HepG2 (cell line): ENCODE results near the gene COL27A1. TPM values are rescaled to one million over a fixed set of nuclear protein-coding genes. Genes with fewer than 3 reads are reported as not detected.

ENCODE experiments used
- ERF ChIP-seq: IDR thresholded peaks from 2 replicates; pipeline ENCODE4 v1.6.1; 2018; ENCODE audit warnings: missing biosample characterization, missing genetic modification reagents
- FOXA3 ChIP-seq: IDR thresholded peaks from 2 replicates; pipeline ENCODE4 v1.6.1; 2016; ENCODE audit warnings: missing genetic modification reagents, missing compliant biosample characterization
- HDAC1 ChIP-seq: sonication (generic); formaldehyde crosslinking; IDR thresholded peaks from 2 replicates; pipeline ENCODE4 v1.5.1; 2020; ENCODE audit warnings: mild to moderate bottlenecking, missing genetic modification reagents
- HNRNPH1 ChIP-seq: fragments of 200-400 bp; formaldehyde crosslinking; optimal IDR thresholded peaks from 2 replicates; pipeline ENCODE3; 2017; ENCODE audit warnings: mild to moderate bottlenecking, low read depth, low read length
- IRF2 ChIP-seq: IDR thresholded peaks from 2 replicates; pipeline ENCODE4 v1.6.1; 2018; ENCODE audit warnings: missing genetic modification reagents, missing compliant biosample characterization
- MEF2D ChIP-seq: sonication (generic); formaldehyde crosslinking; IDR thresholded peaks from 2 replicates; pipeline ENCODE4 v1.5.1; 2020; ENCODE audit warnings: mild to moderate bottlenecking, missing genetic modification reagents
- NR2F1 ChIP-seq, 2 experiments: fragments of 450-650 bp in 1 of 2; formaldehyde crosslinking in 1 of 2; IDR thresholded peaks; 2 replicates each; pipeline versions ENCODE4 v1.5.0 to v1.6.1; 2016 to 2020; ENCODE audit warnings: mild to moderate bottlenecking in 1 of 2, missing compliant biosample characterization in 1 of 2, missing genetic modification reagents in 1 of 2, moderate library complexity in 1 of 2
- POLR2AphosphoS2 ChIP-seq: IDR thresholded peaks from 2 replicates; pipeline ENCODE4 v1.6.1; 2011; ENCODE audit warnings: low read depth, low read length, improper control_type of control experiment
- RCOR2 ChIP-seq: IDR thresholded peaks from 2 replicates; pipeline ENCODE4 v1.6.1; 2016; ENCODE audit warnings: missing biosample characterization, missing genetic modification reagents
- ZFP36L1 ChIP-seq: sonication (generic); formaldehyde crosslinking; IDR thresholded peaks from 2 replicates; pipeline ENCODE4 v1.8.0; 2022; ENCODE audit warnings: mild to moderate bottlenecking, missing genetic modification reagents, moderate library complexity
- ZNF225 ChIP-seq: sonication (generic); formaldehyde crosslinking; IDR thresholded peaks from 2 replicates; pipeline ENCODE4 v1.4.0; 2020; ENCODE audit warnings: mild to moderate bottlenecking, missing genetic modification reagents
- ZNF251 ChIP-seq: sonication (generic); formaldehyde crosslinking; IDR thresholded peaks from 2 replicates; pipeline ENCODE4 v1.9.0; 2021; ENCODE audit warnings: mild to moderate bottlenecking, missing genetic modification reagents
- ZSCAN31 ChIP-seq: sonication (generic); formaldehyde crosslinking; IDR thresholded peaks from 2 replicates; pipeline ENCODE4 v1.5.0; 2020; ENCODE audit warnings: low read depth, mild to moderate bottlenecking, missing genetic modification reagents
- polyA plus RNA-seq, 8 experiments: library from polyadenylated mRNA; depleted of rRNA in 3 of 8; stranded (reverse) in 7 of 8; unstranded in 1 of 8; fragments of >200 nt; fragmentation: Illumina TruSeq in 4 of 8; extraction: Trizol in 4 of 8; gene quantifications; 2 replicates each; pipeline versions ENCODE4 v1.2.1 to v1.2.3, GENCODE V29; 2011 to 2016; ENCODE audit warnings: low read depth in 4 of 8, missing spikeins in 1 of 8, mixed read lengths in 1 of 8; ENCODE audit not compliant: insufficient read depth in 1 of 8
- total RNA-seq, 5 experiments: library from RNA; depleted of rRNA; stranded (reverse); fragments of >200 nt; fragmentation: Illumina TruSeq; extraction: Trizol; gene quantifications; 2 replicates each; pipeline ENCODE4 v1.2.3, GENCODE V29; 2016; ENCODE audit warnings: low read depth in 1 of 5
- TF ChIP-seq, protein P1 (sequence below), 2 experiments: fragments of 450-650 bp in 1 of 2; sonication (generic) in 1 of 2; formaldehyde crosslinking; IDR thresholded peaks; 2 replicates each; pipeline versions ENCODE4 v1.5.0 to v1.8.0; 2020 to 2022; ENCODE audit warnings: mild to moderate bottlenecking in 1 of 2, missing genetic modification reagents in 1 of 2
- TF ChIP-seq, protein P2 (sequence below): sonication (generic); formaldehyde crosslinking; IDR thresholded peaks from 2 replicates; pipeline ENCODE4 v1.4.0; 2020; ENCODE audit warnings: missing genetic modification reagents, borderline replicate concordance
- TF ChIP-seq, protein P3 (sequence below): IDR thresholded peaks from 2 replicates; pipeline ENCODE4 v1.6.1; 2016; ENCODE audit warnings: mild to moderate bottlenecking
- TF ChIP-seq, protein P4 (sequence below): sonication (generic); formaldehyde crosslinking; IDR thresholded peaks from 2 replicates; pipeline ENCODE4 v1.8.1; 2022; ENCODE audit warnings: mild to moderate bottlenecking, missing genetic modification reagents
- TF ChIP-seq, protein P5 (sequence below): sonication (generic); formaldehyde crosslinking; IDR thresholded peaks from 2 replicates; pipeline ENCODE4 v1.8.1; 2023; ENCODE audit warnings: mild to moderate bottlenecking, missing genetic modification reagents
- TF ChIP-seq, protein P6 (sequence below): sonication (generic); formaldehyde crosslinking; IDR thresholded peaks from 2 replicates; pipeline ENCODE4 v1.8.0; 2022; ENCODE audit warnings: low read depth, missing genetic modification reagents

COL27A1 gene
- total and polyA plus RNA-seq, 2 of the 13 experiments (the other 11 are each of a cell fraction or from before 2014, with no cell fraction given): 71.3 to 89.1 TPM

DNA sequence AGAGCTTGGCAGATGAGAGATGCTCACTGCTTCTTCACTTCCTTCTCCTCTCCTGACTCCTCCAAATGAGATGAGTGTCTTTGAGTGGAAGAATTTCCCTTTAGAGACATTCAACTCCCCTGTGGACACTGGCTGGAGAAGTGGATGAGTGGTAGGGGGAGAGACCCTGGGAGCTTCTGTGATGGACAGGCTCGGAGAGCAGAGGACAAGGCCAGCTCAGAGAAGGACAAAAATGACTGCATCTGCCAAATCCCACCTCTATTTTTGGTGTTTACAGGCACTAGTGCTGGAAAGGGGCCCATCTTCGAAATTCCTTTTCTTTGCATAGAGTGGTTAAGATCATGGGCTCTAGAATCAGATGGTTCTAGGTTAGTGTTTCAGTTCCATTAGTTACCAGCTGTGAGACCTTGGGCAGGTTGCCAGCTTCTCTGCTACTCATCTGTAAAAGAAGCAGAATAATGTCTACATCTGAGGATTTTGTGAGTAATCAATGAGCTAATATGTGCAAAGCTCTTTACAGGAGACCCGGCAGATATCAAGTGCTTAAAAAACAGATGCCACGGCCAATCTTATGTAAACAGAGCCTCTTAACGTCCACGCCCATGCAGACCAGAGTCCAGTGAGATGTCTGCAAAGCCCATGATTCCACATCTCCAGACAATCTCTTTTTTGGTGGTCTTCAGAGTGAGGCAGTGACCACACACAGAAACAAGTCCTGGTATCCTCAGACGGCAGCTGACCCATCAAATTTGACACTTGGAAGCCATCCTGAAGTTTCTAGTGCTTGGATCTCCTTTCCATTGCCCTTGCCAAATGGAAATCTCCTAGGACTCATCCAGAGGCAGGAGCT, 13.6 kb upstream of the COL27A1 start (continued):
- TF ChIP-seq, protein P1, sequence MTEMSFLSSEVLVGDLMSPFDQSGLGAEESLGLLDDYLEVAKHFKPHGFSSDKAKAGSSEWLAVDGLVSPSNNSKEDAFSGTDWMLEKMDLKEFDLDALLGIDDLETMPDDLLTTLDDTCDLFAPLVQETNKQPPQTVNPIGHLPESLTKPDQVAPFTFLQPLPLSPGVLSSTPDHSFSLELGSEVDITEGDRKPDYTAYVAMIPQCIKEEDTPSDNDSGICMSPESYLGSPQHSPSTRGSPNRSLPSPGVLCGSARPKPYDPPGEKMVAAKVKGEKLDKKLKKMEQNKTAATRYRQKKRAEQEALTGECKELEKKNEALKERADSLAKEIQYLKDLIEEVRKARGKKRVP (CRISPR knock-in tag; IDR thresholded peaks at IDR 0.05): peak in 1 of 2 experiments; percentile 21; a peak in 1 of 4 replicates
- TF ChIP-seq HDAC1 (0 out of 2 replicates have a peak, but pooled peaks have one; percentile 28), MEF2D (CRISPR knock-in tag) (no peak), POLR2AphosphoS2 (no peak), ZNF225 (no peak), ZNF251 (CRISPR knock-in tag) (no peak), ZSCAN31 (CRISPR knock-in tag) (no peak), ZFP36L1 (CRISPR knock-in tag) (no peak), HNRNPH1 (no peak), NR2F1 (CRISPR knock-in tag; IDR thresholded peaks at IDR 0.05) (no peak), IRF2 (CRISPR knock-in tag) (0 out of 2 replicates have a peak, but pooled peaks have one; percentile 31), FOXA3 (CRISPR knock-in tag) (peak; percentile 85), ERF (CRISPR knock-in tag) (0 out of 2 replicates have a peak, but pooled peaks have one; percentile 34), RCOR2 (CRISPR knock-in tag) (0 out of 2 replicates have a peak, but pooled peaks have one; percentile 18)
- TF ChIP-seq, protein P2, sequence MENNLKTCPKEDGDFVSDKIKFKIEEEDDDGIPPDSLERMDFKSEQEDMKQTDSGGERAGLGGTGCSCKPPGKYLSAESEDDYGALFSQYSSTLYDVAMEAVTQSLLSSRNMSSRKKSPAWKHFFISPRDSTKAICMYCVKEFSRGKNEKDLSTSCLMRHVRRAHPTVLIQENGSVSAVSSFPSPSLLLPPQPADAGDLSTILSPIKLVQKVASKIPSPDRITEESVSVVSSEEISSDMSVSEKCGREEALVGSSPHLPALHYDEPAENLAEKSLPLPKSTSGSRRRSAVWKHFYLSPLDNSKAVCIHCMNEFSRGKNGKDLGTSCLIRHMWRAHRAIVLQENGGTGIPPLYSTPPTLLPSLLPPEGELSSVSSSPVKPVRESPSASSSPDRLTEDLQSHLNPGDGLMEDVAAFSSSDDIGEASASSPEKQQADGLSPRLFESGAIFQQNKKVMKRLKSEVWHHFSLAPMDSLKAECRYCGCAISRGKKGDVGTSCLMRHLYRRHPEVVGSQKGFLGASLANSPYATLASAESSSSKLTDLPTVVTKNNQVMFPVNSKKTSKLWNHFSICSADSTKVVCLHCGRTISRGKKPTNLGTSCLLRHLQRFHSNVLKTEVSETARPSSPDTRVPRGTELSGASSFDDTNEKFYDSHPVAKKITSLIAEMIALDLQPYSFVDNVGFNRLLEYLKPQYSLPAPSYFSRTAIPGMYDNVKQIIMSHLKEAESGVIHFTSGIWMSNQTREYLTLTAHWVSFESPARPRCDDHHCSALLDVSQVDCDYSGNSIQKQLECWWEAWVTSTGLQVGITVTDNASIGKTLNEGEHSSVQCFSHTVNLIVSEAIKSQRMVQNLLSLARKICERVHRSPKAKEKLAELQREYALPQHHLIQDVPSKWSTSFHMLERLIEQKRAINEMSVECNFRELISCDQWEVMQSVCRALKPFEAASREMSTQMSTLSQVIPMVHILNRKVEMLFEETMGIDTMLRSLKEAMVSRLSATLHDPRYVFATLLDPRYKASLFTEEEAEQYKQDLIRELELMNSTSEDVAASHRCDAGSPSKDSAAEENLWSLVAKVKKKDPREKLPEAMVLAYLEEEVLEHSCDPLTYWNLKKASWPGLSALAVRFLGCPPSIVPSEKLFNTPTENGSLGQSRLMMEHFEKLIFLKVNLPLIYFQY (CRISPR knock-in tag): no peak
- TF ChIP-seq, protein P3, sequence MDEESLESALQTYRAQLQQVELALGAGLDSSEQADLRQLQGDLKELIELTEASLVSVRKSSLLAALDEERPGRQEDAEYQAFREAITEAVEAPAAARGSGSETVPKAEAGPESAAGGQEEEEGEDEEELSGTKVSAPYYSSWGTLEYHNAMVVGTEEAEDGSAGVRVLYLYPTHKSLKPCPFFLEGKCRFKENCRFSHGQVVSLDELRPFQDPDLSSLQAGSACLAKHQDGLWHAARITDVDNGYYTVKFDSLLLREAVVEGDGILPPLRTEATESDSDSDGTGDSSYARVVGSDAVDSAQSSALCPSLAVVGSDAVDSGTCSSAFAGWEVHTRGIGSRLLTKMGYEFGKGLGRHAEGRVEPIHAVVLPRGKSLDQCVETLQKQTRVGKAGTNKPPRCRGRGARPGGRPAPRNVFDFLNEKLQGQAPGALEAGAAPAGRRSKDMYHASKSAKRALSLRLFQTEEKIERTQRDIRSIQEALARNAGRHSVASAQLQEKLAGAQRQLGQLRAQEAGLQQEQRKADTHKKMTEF (CRISPR knock-in tag): no peak
- TF ChIP-seq, protein P4, sequence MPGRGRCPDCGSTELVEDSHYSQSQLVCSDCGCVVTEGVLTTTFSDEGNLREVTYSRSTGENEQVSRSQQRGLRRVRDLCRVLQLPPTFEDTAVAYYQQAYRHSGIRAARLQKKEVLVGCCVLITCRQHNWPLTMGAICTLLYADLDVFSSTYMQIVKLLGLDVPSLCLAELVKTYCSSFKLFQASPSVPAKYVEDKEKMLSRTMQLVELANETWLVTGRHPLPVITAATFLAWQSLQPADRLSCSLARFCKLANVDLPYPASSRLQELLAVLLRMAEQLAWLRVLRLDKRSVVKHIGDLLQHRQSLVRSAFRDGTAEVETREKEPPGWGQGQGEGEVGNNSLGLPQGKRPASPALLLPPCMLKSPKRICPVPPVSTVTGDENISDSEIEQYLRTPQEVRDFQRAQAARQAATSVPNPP: no peak
- TF ChIP-seq, protein P5, sequence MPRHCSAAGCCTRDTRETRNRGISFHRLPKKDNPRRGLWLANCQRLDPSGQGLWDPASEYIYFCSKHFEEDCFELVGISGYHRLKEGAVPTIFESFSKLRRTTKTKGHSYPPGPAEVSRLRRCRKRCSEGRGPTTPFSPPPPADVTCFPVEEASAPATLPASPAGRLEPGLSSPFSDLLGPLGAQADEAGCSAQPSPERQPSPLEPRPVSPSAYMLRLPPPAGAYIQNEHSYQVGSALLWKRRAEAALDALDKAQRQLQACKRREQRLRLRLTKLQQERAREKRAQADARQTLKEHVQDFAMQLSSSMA (CRISPR knock-in tag): no peak
- TF ChIP-seq, protein P6, sequence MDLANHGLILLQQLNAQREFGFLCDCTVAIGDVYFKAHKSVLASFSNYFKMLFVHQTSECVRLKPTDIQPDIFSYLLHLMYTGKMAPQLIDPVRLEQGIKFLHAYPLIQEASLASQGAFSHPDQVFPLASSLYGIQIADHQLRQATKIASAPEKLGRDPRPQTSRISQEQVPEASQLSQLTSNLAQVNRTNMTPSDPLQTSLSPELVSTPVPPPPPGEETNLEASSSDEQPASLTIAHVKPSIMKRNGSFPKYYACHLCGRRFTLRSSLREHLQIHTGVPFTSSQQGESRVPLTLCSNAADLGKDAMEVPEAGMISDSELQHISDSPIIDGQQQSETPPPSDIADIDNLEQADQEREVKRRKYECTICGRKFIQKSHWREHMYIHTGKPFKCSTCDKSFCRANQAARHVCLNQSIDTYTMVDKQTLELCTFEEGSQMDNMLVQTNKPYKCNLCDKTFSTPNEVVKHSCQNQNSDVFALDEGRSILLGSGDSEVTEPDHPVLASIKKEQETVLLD (CRISPR knock-in tag): no peak
